Endothelial cell of hepatic sinusoid (primary cell): Measurements from ENCODE around the gene EME1.

ENCODE experiments used
- in situ Hi-C: cut with HindIII; loops from 2 replicates; pipeline ENCODE4 v1.10.0; 2017; ENCODE audit warnings: low sequenced_read_pairs

Gene EME1

GRCh38 chr17:50423553-50424159 is 50.6 kb downstream of the EME1 start:
- in situ Hi-C loops: no loop called here

- in situ Hi-C loops: no loop called here
Observed at GRCh38 chr17:50424246-50424995, 51.4 kb downstream of the EME1 start.

- in situ Hi-C loops: loop anchor here (5.0 kb wide), 1 partner anchor 38 kb away; no protein-coding TSS in a partner anchor
Observed at GRCh38 chr17:50424996-50425681, 52.1 kb downstream of the EME1 start.

- in situ Hi-C loops: loop anchor here (5.0 kb wide), 1 partner anchor 39 kb away; no protein-coding TSS in a partner anchor
Observed at GRCh38 chr17:50425682-50426471, 52.8 kb downstream of the EME1 start, which contains the start of gene ACSF2. ACSF2 (plus strand) TSS chr17:50426218; CDS start chr17:50426262, 44 bp downstream.

- in situ Hi-C loops: loop anchor here (5.0 kb wide), 1 partner anchor 39 kb away; no protein-coding TSS in a partner anchor
Observed at GRCh38 chr17:50426472-50426782, 53.4 kb downstream of the EME1 start.

GRCh38 chr17:50426814-50427787 is 54.1 kb downstream of the EME1 start:
- in situ Hi-C loops: loop anchor here (5.0 kb wide), 1 partner anchor 40 kb away; no protein-coding TSS in a partner anchor

- in situ Hi-C loops: loop anchor here (5.0 kb wide), 1 partner anchor 41 kb away; no protein-coding TSS in a partner anchor
Observed at GRCh38 chr17:50428126-50428525, 55.1 kb downstream of the EME1 start.

- in situ Hi-C loops: loop anchor here (5.0 kb wide), 1 partner anchor 42 kb away; no protein-coding TSS in a partner anchor
Observed at GRCh38 chr17:50428831-50429424, 55.9 kb downstream of the EME1 start.

GRCh38 chr17:50429793-50430192 is 56.8 kb downstream of the EME1 start:
- in situ Hi-C loops: loop anchor here (5.0 kb wide), 1 partner anchor 42 kb away; no protein-coding TSS in a partner anchor
